ENCODE measurements around the gene OR4E2.
"Not testable (repeated sequence)": the region's sequence is repeated elsewhere in the genome, so short reads cannot be mapped to it uniquely, and the experiment has no call there.

The OR4E2 gene

DNA sequence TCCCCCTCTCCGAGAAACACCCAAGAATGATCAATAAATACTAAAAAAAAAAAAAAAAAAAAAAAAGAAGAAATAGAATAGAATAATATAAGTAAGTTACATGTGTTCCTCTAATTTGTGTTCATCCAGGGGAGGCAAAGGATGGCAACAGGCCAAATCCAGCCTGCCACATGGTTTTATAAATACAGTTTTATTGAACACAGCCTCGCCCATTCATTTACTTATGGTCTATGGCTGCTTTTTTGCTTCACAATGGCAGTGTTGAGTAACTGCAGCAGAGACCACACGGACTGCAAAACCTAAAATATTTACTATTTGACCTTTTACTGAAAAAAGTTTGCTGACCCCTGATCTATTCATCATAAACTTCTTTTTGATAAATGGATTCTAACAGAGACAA, 44.9 kb downstream of the OR4E2 start:
- DNase-seq = not testable (repeated sequence)

DNA sequence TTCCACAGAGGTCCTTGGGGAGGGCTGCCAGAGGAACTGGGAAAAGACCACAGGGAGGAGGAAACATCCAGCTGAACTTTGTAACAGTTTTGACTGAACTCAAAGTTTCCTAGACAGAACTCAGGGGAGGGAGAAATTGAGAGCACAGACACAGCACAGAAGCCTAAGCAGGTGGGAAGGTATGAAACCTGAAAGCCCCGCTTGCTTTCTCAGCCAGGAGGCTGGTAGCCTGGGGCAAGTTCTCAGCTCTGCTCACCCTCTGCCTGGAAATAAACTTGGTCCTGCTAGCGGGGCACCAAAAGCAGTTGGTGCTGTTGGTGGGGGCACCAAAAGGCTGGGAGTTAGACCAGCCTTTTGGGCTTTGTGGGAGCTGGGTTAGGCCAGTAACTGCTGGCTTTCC, 45.9 kb downstream of the OR4E2 start:
- DNase-seq = no peak

DNA sequence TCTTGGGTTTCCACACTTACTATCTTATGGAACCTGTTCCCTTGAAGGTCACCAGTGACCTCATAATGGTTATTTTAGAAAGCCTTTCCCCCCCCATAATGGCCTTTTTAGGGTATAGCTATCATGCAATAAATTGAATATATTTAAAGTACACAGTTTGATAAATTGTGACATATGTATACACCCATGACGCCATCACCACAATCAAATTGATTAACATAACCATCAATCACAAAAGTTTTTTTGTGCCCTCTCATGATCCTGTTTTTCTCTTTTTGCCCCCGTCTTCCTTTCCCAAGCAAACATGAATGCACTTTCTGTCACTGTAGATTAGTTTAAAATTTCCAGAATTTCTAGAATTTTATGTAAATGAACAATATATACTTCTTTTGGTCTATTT, 48.7 kb downstream of the OR4E2 start:
- DNase-seq = no peak

DNA sequence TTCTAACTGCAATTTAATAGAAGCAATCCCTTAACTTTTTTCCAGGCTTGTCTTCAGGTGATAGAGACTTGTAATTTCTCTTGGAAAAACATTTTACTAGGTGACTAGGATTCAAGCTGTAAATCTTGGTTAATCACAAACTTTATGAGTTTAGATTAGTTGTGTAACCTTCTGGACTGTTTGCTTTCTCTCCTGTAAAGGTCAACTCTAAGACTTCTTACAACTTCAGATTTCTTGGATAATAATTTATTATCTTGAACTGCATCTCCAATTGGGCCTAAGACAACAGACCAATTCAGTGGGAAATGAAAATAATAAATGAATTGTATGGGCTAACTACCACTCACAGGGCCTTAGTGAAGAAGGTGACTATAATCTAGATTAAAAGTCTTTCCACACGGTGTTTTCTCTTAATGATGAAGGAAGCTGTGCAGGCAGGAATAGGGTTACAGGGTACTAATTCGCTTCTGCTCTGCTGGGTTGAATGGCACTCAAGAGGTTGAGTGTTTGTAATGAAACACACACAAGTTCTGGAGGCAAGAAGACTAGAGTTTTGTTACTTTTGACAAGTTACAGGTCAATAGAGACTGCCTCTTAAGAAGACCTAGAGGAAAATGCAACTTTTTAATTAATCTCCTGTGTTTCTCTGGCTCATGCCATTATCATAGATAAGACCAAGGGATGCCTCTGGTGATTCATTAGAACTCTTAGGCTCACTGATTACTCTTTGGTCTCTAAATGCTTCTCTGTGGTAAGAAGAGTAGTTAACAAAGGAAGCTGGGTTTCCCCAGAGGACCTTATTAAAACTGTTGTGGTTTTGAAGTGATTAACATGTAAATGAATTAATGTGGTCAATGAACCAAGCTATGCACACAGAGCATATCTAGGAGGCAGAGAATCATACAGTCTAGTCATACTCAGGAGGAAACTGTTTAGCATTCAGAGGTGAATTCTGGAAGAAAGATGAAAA, 50.0 kb downstream of the OR4E2 start:
- no peak for DNase-seq

DNA sequence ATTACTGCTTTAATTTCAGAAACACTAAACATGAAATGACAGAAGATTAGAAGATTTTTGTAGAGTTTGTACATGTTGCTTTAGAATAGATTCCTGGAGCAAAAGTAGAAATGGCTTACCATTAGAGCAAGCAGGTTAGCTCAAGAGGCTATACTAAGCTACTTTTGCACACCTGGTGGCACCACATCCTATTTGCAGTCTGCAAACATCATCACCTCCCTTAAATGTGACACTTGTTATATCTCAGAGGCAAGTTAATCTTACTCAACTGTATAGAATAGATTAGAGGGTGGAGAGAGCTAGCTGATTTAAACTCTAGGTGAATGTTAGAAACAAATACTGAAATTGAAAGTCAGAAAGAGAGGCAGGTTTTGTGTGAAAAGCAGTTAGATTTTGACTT, 50.7 kb downstream of the OR4E2 start:
- DNase-seq = no peak

DNA sequence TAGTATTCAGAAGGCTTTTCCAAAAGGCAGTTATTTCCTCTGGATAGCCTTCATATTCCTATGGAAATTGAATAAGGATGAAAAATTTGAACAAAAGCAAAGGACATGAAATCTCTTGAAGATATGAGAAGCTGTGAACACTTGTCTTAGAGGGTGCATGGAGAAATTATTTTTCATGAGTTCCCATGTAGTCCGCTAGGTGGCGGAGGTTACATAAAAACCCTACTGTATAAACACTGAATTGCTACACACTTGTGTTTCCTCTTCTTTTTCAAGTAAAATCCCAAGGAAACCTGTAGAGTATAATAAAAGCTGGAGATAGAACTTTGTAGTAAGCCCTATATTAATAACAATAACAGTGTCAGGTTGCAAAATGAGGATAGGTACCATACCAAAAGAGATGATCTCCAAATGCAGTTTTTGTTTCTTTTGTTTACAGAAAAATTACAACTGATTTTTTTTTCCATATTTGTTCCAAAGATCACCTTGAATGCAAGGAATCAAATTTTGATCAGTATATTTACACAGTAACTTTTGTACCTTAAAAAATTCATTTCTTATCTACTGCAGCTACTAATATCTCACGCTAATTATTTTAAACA, 57.8 kb downstream of the OR4E2 start:
- peak; percentile 40 for DNase-seq

DNA sequence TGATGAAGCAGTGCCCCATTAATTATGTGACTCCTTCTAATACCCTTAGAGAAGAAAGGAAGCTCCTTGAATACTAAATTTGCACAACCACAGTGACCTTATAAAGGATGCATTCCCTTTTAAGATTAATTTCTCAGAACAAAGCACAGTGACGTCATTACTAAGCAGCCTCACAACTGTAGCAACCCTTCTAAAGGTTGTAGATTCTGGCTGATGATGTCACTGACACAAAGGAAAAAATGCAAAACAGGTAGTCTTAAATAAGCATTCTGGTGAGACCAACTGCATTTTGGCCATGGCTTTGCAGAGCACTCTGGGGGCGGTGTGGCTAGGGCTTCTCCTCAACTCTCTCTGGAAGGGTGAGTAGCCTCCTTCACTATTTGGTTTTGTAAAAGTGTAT, 58.4 kb downstream of the OR4E2 start:
- DNase-seq = no peak

DNA sequence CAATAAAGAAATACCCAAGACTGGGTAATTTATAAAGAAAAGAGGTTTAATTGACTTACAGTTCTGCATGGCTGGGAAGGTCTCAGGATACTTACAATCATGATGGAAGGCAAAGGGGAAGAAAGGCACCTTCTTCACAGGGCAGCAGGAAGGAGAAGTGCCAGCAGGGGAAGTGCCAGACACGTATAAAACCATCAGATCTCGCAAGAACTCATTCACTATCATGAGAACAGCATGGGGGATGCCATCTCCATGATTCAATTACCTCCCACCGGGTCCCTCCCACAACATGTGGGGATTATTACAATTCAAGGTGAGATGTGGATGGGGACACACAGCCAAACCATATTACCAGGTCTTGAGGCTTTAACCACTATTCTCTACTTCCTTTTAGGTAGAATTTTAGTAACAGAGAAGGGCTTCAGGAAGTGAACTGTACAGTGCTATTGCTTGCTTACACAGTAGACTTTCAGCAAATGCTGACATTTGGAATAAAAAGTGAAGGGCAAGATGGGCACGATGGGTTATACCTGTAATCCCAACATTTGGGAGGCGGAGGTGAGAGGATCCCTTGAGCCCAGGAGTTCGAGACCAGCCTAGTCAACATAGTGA, 60.8 kb downstream of the OR4E2 start:
- no peak for DNase-seq

Measured in NCI-H1092 treated with DMSO at 0.1 percent for 48 hours (cell line).